Stomach (tissue), 9 donors: Measurements from ENCODE around the gene ATG4C. TPM values are rescaled to one million over a fixed set of nuclear protein-coding genes. Genes with fewer than 3 reads are reported as not detected.
"Not testable (repeated sequence)": the region's sequence is repeated elsewhere in the genome, so short reads cannot be mapped to it uniquely, and the experiment has no call there.

Source experiments
- DNase-seq, 2 donors: peaks; one replicate each; pipeline versions ENCODE4 v3.0.0 to v3.0.0-alpha.2; 2013 to 2019
- H3K27ac ChIP-seq, 5 donors: fragments of 200-600 bp in 4 of 5; sonication (generic) in 4 of 5; one replicate each; pipeline ENCODE4 v1.5.1; 2013 to 2019; ENCODE audit warnings: mild to moderate bottlenecking in 1 of 5, moderate library complexity in 1 of 5
- H3K27me3 ChIP-seq, 3 donors: fragments of 200-600 bp; sonication (generic); one replicate each; pipeline ENCODE4 v1.5.1; 2017 to 2019; ENCODE audit warnings: mixed run types in 1 of 3
- H3K36me3 ChIP-seq, 4 donors: fragments of 200-600 bp; sonication (generic); 1 replicate in 3 of 4; 2 replicates in 1 of 4; pipeline ENCODE4 v1.5.1; 2016 to 2019
- H3K4me1 ChIP-seq, 4 donors: fragments of 200-600 bp; sonication (generic); one replicate each; pipeline ENCODE4 v1.5.1; 2016 to 2019
- H3K4me3 ChIP-seq, 4 donors: fragments of 200-600 bp; sonication (generic) in 3 of 4; one replicate each; pipeline ENCODE4 v1.5.1; 2016 to 2019; ENCODE audit warnings: mild to moderate bottlenecking in 1 of 4
- H3K9me3 ChIP-seq, 4 donors: fragments of 200-600 bp; sonication (generic); one replicate each; pipeline ENCODE4 v1.5.1; 2016 to 2019
- EP300 ChIP-seq: sonication (generic); formaldehyde crosslinking; IDR thresholded peaks from one replicate; pipeline ENCODE4 v1.6.1; 2017; ENCODE audit warnings: antibody characterized with exemption
- POLR2A ChIP-seq, 4 donors: fragments of 450-650 bp; IDR thresholded peaks; one replicate each; pipeline ENCODE4 v1.6.1; 2016; ENCODE audit warnings: antibody characterized with exemption in 4 of 4, control low read depth in 2 of 4, mild to moderate bottlenecking in 1 of 4, moderate library complexity in 1 of 4
- POLR2AphosphoS5 ChIP-seq, 3 donors: sonication (generic); formaldehyde crosslinking; IDR thresholded peaks; one replicate each; pipeline ENCODE4 v1.6.1; 2016; ENCODE audit warnings: antibody characterized with exemption in 3 of 3
- WGBS, 5 donors: extraction: QIAGEN DNeasy Blood & Tissue Kit in 3 of 5; methylation state at CpG; one replicate each; pipeline versions ENCODE4 v1.1.5 to v1.1.7; 2013 to 2018; 5-methylcytosine and 5-hydroxymethylcytosine counted together
- intact Hi-C: fragments of 100-400 bp; cut with DNase I; formaldehyde crosslinking; loops from one replicate; pipeline ENCODE4 v1.15.1; 2023; ENCODE audit warnings: low total_unique reads
- polyA plus RNA-seq, 3 donors: library from polyadenylated mRNA; stranded (reverse); fragments of 200-250 nt; gene quantifications; one replicate each; pipeline ENCODE4 v1.2.3, GENCODE V29; 2013
- total RNA-seq, 5 donors: library from RNA; depleted of rRNA; stranded (reverse); fragments of >200 nt; gene quantifications; one replicate each; pipeline versions ENCODE4 v1.1.0 to v1.2.3, GENCODE V29; 2014 to 2016
- TF ChIP-seq, protein P1 (sequence below), 7 experiments: fragments of 450-650 bp in 4 of 7; fragments of 200-600 bp in 3 of 7; sonication (generic) in 3 of 7; IDR thresholded peaks; one replicate each; pipeline ENCODE4 v1.5.1; 2016 to 2019; ENCODE audit warnings: antibody characterized with exemption in 7 of 7, control low read depth in 2 of 7, mild to moderate bottlenecking in 1 of 7
- donor health status: healthy with polysubstance abuse.
- donor health status: Bipolar disorder and iron deficiency.
- donor health status: healthy.

The ATG4C gene
- total and polyA plus RNA-seq, 8 donors = 2.3 to 42.4 (median 6.9) TPM

DNA sequence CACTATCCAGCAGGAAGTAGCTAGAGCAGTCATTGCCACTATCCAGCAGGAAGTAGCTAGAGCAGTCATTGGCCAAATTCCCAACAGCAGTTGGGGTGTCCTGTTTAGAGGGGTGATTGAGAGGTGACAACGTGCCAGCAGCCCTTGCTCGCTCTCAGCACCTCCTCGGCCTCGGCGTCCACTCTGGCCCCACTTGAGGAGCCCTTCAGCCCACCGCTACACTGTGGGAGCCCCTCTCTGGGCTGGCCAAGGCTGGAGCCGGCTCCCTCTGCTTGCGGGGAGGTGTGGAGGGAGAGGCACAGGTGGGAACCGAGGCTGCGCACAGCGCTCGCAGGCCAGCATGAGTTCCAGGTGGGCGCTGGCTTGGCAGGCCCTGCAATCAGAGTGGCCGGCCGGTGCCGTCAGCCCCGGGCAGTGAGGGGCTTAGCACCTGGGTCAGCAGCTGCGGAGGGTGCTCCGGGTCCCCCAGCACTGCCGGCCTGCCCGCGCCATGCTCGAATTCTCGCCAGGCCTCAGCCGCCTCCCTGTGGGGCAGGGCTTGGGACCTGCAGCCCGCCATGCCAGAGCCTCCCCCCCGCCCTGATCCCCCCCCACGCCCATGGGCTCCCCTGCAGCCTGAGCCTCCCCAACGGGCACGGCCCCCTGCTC, 22.6 kb upstream of the ATG4C start:
- H3K27ac ChIP-seq, H3K4me3 ChIP-seq, H3K4me1 ChIP-seq, H3K36me3 ChIP-seq, H3K9me3 ChIP-seq, intact Hi-C loops, DNase-seq, H3K27me3 ChIP-seq: not testable (repeated sequence)
- WGBS, 5 donors = 90 to 97% (median 94%) methylated on average over 12 to 30 of the region's 30 CpGs

DNA sequence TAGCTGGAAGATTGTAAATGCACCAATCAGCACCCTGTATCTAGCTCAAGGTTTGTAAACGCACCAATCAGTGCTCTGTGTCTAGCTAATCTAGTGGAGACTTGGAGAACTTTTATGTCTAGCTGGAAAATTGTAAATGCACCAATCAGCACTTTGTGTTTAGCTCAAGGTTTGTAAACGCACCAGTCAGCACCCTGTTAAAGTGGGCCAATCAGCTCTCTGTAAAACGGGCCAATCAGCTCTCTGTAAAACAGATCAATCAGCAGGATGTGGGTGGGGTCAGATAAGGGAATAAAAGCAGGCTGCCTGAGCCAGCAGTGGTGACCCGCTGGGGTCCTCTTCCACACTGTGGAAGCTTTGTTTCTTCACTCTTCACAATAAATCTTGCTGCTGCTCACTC, 21.9 kb upstream of the ATG4C start:
- WGBS, 5 donors = 86 to 97% (median 89%) methylated on average over 4 of the region's 4 CpGs
- H3K4me3 ChIP-seq, H3K9me3 ChIP-seq, H3K27me3 ChIP-seq, H3K4me1 ChIP-seq, intact Hi-C loops, H3K36me3 ChIP-seq, H3K27ac ChIP-seq, DNase-seq: not testable (repeated sequence)

DNA sequence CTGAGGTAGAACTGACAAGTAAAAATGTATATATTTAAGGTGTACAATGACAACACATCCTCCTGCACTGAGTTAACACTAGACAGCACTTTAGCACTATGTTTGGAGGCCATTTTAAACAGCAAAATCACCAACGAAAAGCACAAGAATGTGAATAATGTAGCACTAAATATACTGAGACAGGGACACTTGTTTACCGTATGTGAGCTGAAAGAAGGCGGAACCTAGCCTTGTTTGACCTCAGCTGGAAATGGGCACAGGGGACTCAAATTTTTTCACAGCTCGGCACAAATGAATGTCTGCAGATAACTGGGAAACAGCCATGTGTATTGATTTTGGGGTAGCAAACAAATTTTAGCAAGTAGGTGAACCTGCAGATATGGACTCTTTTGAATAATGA, 18.0 kb upstream of the ATG4C start:
- no peaks in the 10 kb centered on the region for H3K36me3 ChIP-seq
- intact Hi-C loops = no loop called here
- H3K27ac ChIP-seq = no peak overlapping the region
- H3K4me3 ChIP-seq = no peak overlapping the region
- H3K27me3 ChIP-seq = no peaks in the 10 kb centered on the region
- TF ChIP-seq EP300 (no peak), POLR2A (IDR thresholded peaks at IDR 0.05) (no peak), POLR2AphosphoS5 (IDR thresholded peaks at IDR 0.05) (no peak)
- TF ChIP-seq, protein P1, sequence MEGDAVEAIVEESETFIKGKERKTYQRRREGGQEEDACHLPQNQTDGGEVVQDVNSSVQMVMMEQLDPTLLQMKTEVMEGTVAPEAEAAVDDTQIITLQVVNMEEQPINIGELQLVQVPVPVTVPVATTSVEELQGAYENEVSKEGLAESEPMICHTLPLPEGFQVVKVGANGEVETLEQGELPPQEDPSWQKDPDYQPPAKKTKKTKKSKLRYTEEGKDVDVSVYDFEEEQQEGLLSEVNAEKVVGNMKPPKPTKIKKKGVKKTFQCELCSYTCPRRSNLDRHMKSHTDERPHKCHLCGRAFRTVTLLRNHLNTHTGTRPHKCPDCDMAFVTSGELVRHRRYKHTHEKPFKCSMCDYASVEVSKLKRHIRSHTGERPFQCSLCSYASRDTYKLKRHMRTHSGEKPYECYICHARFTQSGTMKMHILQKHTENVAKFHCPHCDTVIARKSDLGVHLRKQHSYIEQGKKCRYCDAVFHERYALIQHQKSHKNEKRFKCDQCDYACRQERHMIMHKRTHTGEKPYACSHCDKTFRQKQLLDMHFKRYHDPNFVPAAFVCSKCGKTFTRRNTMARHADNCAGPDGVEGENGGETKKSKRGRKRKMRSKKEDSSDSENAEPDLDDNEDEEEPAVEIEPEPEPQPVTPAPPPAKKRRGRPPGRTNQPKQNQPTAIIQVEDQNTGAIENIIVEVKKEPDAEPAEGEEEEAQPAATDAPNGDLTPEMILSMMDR (IDR thresholded peaks at IDR 0.05) = no peak
- no peak for DNase-seq
- WGBS, 5 donors = 33 to 47% (median 36%) methylated on average over 4 of the region's 4 CpGs
- H3K9me3 ChIP-seq = no peaks in the 10 kb centered on the region
- H3K4me1 ChIP-seq = no peaks in the 10 kb centered on the region

DNA sequence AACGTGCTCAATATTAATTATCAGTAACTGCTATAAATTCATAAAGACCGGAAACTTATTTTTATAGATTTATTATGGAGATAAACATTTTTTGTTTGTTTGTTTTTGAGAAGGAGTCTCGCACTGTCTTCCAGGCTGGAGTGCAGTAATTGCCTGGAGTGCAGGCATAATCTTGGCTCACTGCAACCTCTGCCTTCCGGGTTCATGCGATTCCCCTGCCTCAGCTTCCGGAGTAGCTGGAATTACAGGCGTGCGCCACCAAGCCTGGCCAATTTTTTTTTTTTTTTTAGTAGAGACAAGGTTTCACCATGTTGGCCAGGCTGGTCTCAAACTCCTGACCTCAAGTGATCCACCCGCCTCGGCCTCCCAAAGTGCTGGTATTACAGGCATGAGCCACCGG, 15.4 kb upstream of the ATG4C start:
- DNase-seq, H3K27ac ChIP-seq, intact Hi-C loops, H3K36me3 ChIP-seq, H3K9me3 ChIP-seq, H3K4me3 ChIP-seq, H3K4me1 ChIP-seq, H3K27me3 ChIP-seq: not testable (repeated sequence)
- 81 to 93% (median 87%) methylated on average over 11 of the region's 11 CpGs for WGBS, 5 donors

DNA sequence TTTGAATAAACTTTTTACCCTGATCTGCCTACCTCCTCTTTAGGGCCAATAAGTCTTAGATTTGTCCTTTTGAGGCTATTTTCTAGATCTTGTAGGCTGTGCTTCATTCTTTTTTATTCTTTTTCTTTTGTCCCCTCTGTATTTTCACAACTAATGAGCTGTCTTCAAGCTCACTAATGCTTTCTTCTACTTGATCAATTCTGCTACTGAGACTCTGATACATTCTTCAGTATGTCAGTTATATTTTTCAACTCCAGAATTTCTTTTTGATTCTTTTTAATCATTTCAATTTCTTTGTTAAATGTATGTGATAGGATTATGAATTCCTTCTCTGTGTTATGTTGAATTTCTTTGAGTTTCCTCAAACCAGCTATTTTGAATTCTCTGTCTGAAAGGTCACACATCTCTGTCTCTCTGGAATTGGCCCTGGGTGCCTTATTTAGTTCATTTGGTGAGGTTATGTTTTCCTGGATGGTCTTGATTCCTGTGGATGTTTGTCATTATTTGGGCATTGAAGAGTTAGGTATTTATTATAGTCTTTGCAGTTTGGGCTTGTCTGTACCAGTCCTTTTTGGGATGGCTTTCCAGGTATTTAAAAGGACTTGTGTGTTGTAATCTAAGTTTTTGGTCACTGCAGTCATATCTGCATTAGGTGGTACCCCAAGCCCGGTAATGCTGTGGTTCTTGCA, 11.2 kb upstream of the ATG4C start:
- intact Hi-C loops = no loop called here
- no peaks in the 10 kb centered on the region for H3K27me3 ChIP-seq
- 88 to 100% (median 94%) methylated on average over 1 of the region's 1 CpG for WGBS, 5 donors

More for the DNA sequence above, 11.2 kb upstream of the ATG4C start:
- no peak overlapping the region for H3K27ac ChIP-seq
- TF ChIP-seq, protein P1 (IDR thresholded peaks at IDR 0.05) = no peak
- TF ChIP-seq EP300 (no peak), POLR2AphosphoS5 (IDR thresholded peaks at IDR 0.05) (no peak), POLR2A (IDR thresholded peaks at IDR 0.05) (no peak)
- DNase-seq = no peak
- peaks cover 0 to 8% (median 3%) of the 10 kb centered on the region in 4 donors for H3K9me3 ChIP-seq
- H3K4me1 ChIP-seq = no peaks in the 10 kb centered on the region
- no peaks in the 10 kb centered on the region for H3K36me3 ChIP-seq
- no peak overlapping the region for H3K4me3 ChIP-seq
